GM18505 (cell line): ENCODE measurements around the gene AQP3.
"Not testable (repeated sequence)": the region's sequence is repeated elsewhere in the genome, so short reads cannot be mapped to it uniquely, and the experiment has no call there.

Experiments used
- ATAC-seq: cut with Tn5 transposase; IDR thresholded peaks from one replicate; pipeline ENCODE4 v1.9.1; 2021; ENCODE audit not compliant: unreplicated experiment
- POLR2A ChIP-seq: IDR thresholded peaks from 4 replicates; pipeline ENCODE4 v1.6.1; 2011; ENCODE audit warnings: borderline replicate concordance; ENCODE audit not compliant: insufficient read depth, insufficient read length; ENCODE audit errors: extremely low read depth

Gene AQP3

GRCh38 chr9:33393581-33393980 is 53.8 kb downstream of the AQP3 start:
- ATAC-seq: no peak
- no peak for TF ChIP-seq POLR2A

- ATAC-seq: not testable (repeated sequence)
Observed at GRCh38 chr9:33392591-33393021, 54.8 kb downstream of the AQP3 start.
